A549 (cell line): ENCODE data around the gene S100A12. TPM values are rescaled to one million over a fixed set of nuclear protein-coding genes. Genes with fewer than 3 reads are reported as not detected.

ENCODE experiments used
- ATAC-seq, 2 experiments: fragments of 200-7000 bp in 1 of 2; fragments of >200 bp in 1 of 2; cut with Nextera tagmentation in 1 of 2; cut with Tn5 transposase in 1 of 2; 3 replicates each; pipeline versions ENCODE4 v1.8.0 to v1.9.1; 2018 to 2020; ENCODE audit warnings: mild to moderate bottlenecking in 1 of 2, moderate library complexity in 1 of 2
- CTCF ChIA-PET: fragments of 300-600 bp; sonication (Branson Sonifier 250); formaldehyde crosslinking; extraction: SDS; loops from one replicate; lab custom pipeline; 2021; ENCODE audit warnings: antibody characterized with exemption, inconsistent platforms; lab: Yijun Ruan, JAX
- POLR2A ChIA-PET: fragments of 350-600 bp; formaldehyde crosslinking; extraction: SDS; loops from one replicate; lab custom pipeline; 2021; ENCODE audit warnings: antibody characterized with exemption, inconsistent platforms; lab: Yijun Ruan, JAX
- DNase-seq, 2 experiments: peaks; one replicate each; pipeline versions ENCODE4 v3.0.0 to v3.0.0-alpha.2; 2011 to 2016; ENCODE audit warnings: low read depth in 1 of 2, low spot score in 1 of 2
- FAIRE-seq: peaks from 2 replicates; lab custom pipeline; 2011; peaks lifted over from hg19 to GRCh38; lab: Jason Lieb, UNC
- H3K27ac ChIP-seq, 2 experiments: fragments of >200 bp; sonication (Bioruptor Twin); formaldehyde crosslinking; 3 replicates each; pipeline ENCODE4 v1.5.1; 2016 to 2017
- H3K4me1 ChIP-seq: fragments of >200 bp; sonication (Bioruptor Twin); formaldehyde crosslinking; 3 replicates; pipeline ENCODE4 v1.6.1; 2016
- H3K4me2 ChIP-seq: fragments of >200 bp; sonication (Bioruptor Twin); formaldehyde crosslinking; 3 replicates; pipeline ENCODE4 v1.6.1; 2016
- H3K4me3 ChIP-seq: fragments of >200 bp; sonication (Bioruptor Twin); formaldehyde crosslinking; 3 replicates; pipeline ENCODE4 v1.5.1; 2016
- H3K9me3 ChIP-seq: fragments of >200 bp; sonication (Bioruptor Twin); formaldehyde crosslinking; 3 replicates; pipeline ENCODE4 v1.6.1; 2016
- ATOH8 ChIP-seq: fragments of 250-450 bp; sonication (Bioruptor Pico); IDR thresholded peaks from 2 replicates; pipeline ENCODE4 v1.5.0; 2020; ENCODE audit warnings: low read depth, mild to moderate bottlenecking, moderate library complexity
- BCL3 ChIP-seq: fragments of >200 bp; sonication (Bioruptor Twin); formaldehyde crosslinking; IDR thresholded peaks from 3 replicates; pipeline ENCODE4 v1.6.1; 2016
- CBX2 ChIP-seq: fragments of 200-600 bp; sonication (generic); IDR thresholded peaks from 2 replicates; pipeline ENCODE4 v1.6.1; 2016; ENCODE audit warnings: low read depth, mild to moderate bottlenecking, borderline replicate concordance
- CBX8 ChIP-seq: fragments of 200-600 bp; sonication (generic); IDR thresholded peaks from 2 replicates; pipeline ENCODE4 v1.6.1; 2016
- ESRRA ChIP-seq: fragments of 150-350 bp; IDR thresholded peaks from 2 replicates; pipeline ENCODE4 v1.6.1; 2014; ENCODE audit warnings: mild to moderate bottlenecking, low read length, borderline replicate concordance
- FOSL2 ChIP-seq, 2 experiments: fragments of 450-650 bp in 1 of 2; fragments of >200 bp in 1 of 2; sonication (Bioruptor Twin) in 1 of 2; formaldehyde crosslinking; IDR thresholded peaks; 2 replicates each; pipeline versions ENCODE4 v1.5.0 to v1.6.1; 2016 to 2020; ENCODE audit warnings: mild to moderate bottlenecking in 1 of 2, moderate library complexity in 1 of 2
- FOXS1 ChIP-seq: fragments of 250-450 bp; sonication (Bioruptor Pico); IDR thresholded peaks from 2 replicates; pipeline ENCODE4 v1.5.0; 2020; ENCODE audit warnings: mild to moderate bottlenecking, moderate library complexity
- HDAC2 ChIP-seq: fragments of 200-600 bp; sonication (generic); IDR thresholded peaks from 2 replicates; pipeline ENCODE4 v1.6.1; 2016
- HES2 ChIP-seq: fragments of >200 bp; sonication (Bioruptor Twin); formaldehyde crosslinking; IDR thresholded peaks from 2 replicates; pipeline ENCODE4 v1.6.1; 2016
- HEYL ChIP-seq: fragments of 250-450 bp; sonication (Bioruptor Pico); IDR thresholded peaks from 2 replicates; pipeline ENCODE4 v1.8.0; 2021; ENCODE audit warnings: mild to moderate bottlenecking, moderate library complexity
- HOXB13 ChIP-seq: fragments of 250-450 bp; sonication (Bioruptor Pico); IDR thresholded peaks from 2 replicates; pipeline ENCODE4 v1.5.0; 2020; ENCODE audit warnings: low read depth, mild to moderate bottlenecking, moderate library complexity
- KDM1A ChIP-seq: fragments of 200-600 bp; sonication (generic); IDR thresholded peaks from 2 replicates; pipeline ENCODE4 v1.6.1; 2016; ENCODE audit warnings: low read depth, mild to moderate bottlenecking
- NPAS2 ChIP-seq: fragments of 250-450 bp; sonication (Bioruptor Pico); IDR thresholded peaks from 2 replicates; pipeline ENCODE4 v1.8.0; 2022; ENCODE audit warnings: mild to moderate bottlenecking, moderate library complexity, borderline replicate concordance
- REST ChIP-seq: fragments of 200-600 bp; sonication (generic); IDR thresholded peaks from 2 replicates; pipeline ENCODE4 v1.6.1; 2016; ENCODE audit warnings: antibody characterized with exemption, mild to moderate bottlenecking, moderate library complexity
- RNF2 ChIP-seq: fragments of 200-600 bp; sonication (generic); IDR thresholded peaks from 2 replicates; pipeline ENCODE4 v1.6.1; 2016; ENCODE audit warnings: low read depth, mild to moderate bottlenecking, antibody characterized with exemption, moderate library complexity, borderline replicate concordance
- ZFP36 ChIP-seq: fragments of 450-650 bp; IDR thresholded peaks from 2 replicates; pipeline ENCODE4 v1.6.1; 2014; ENCODE audit warnings: borderline replicate concordance; ENCODE audit not compliant: partially characterized antibody
- WGBS: methylation state at CpG from one replicate; pipeline ENCODE4 v1.1.6; 2017; ENCODE audit errors: missing lambda C conversion rate; 5-methylcytosine and 5-hydroxymethylcytosine counted together
- polyA plus RNA-seq, 4 experiments: library from polyadenylated mRNA; depleted of rRNA in 3 of 4; stranded (reverse); fragments of >200 nt; fragmentation: RNase III in 1 of 4; extraction: RNeasy Plus Mini Kit Qiagen cat#74134 plus additional on column Dnase treatment in 1 of 4; gene quantifications; 2 replicates in 3 of 4; 3 replicates in 1 of 4; pipeline ENCODE4 v1.2.3, GENCODE V29; 2011 to 2017

S100A12 gene
- polyA plus RNA-seq, 2 of the 4 experiments (the other 2 are of a cell fraction) = not detected

- Histone ChIP-seq H3K4me3 (no peak overlapping the region), H3K27ac (no peak overlapping the region), H3K4me1 (no peaks in the 10 kb centered on the region), H3K4me2 (no peak overlapping the region), H3K9me3 (no peaks in the 10 kb centered on the region)
- no peak for FAIRE-seq
- ATAC-seq = no peak
- ChIA-PET CTCF (interaction anchor here (1.2 to 13.2 kb wide), 6 partner anchors 13 to 222 kb away, joined by 3 to 731 read pairs (median 8); no protein-coding TSS in a partner anchor), POLR2A (no interaction called here)
- TF ChIP-seq RNF2 (no peak), HDAC2 (no peak), ESRRA (no peak), ATOH8 (CRISPR knock-in tag) (no peak), REST (no peak), NPAS2 (CRISPR knock-in tag) (no peak), KDM1A (no peak), CBX8 (no peak), CBX2 (no peak), HEYL (no peak), HOXB13 (CRISPR knock-in tag) (no peak), FOXS1 (CRISPR knock-in tag) (no peak)
- no peak for DNase-seq
- WGBS = 15% methylated on average over 1 of the region's 1 CpG
Observed at GRCh38 chr1:153350321-153350957, 25.0 kb downstream of the S100A12 start.

- Histone ChIP-seq H3K4me1 (no peaks in the 10 kb centered on the region), H3K4me2 (no peak overlapping the region), H3K27ac (no peak overlapping the region), H3K9me3 (no peaks in the 10 kb centered on the region), H3K4me3 (no peak overlapping the region)
- no peak for TF ChIP-seq ESRRA
- TF ChIP-seq ZFP36 = no peak
- TF ChIP-seq FOSL2 (IDR thresholded peaks at IDR 0.05) = no peak
- TF ChIP-seq FOSL2 (CRISPR knock-in tag; IDR thresholded peaks at IDR 0.05) = no peak
- no peak for TF ChIP-seq HES2
- no peak for TF ChIP-seq BCL3
- 16% methylated on average over 16 of the region's 17 CpGs for WGBS
- DNase-seq (no peak), ATAC-seq (peak; percentile 22 to 45; a peak in 3 of 6 replicates), FAIRE-seq (no peak)
- POLR2A ChIA-PET = no interaction called here
- CTCF ChIA-PET = interaction anchor here (1.0 to 13.2 kb wide), 10 partner anchors 8 to 218 kb away, joined by 3 to 731 read pairs (median 4); partner anchors contain the start of gene S100A9
Observed at GRCh38 chr1:153349363-153350320, 25.8 kb downstream of the S100A12 start.
